Stimulated activated CD4-positive, alpha-beta T cell treated with anti-CD3 and anti-CD28 coated beads, TNF-alpha, amount 100 ng/mL, for 24 hours (primary cell): ENCODE data around the gene FIGNL2.
"Not testable (repeated sequence)": the region's sequence is repeated elsewhere in the genome, so short reads cannot be mapped to it uniquely, and the experiment has no call there.

ENCODE experiments used
- DNase-seq, 3 experiments: peaks; one replicate each; pipeline ENCODE4 v3.0.0-alpha.2; 2020; ENCODE audit warnings: low read depth in 3 of 3

FIGNL2 gene

DNA sequence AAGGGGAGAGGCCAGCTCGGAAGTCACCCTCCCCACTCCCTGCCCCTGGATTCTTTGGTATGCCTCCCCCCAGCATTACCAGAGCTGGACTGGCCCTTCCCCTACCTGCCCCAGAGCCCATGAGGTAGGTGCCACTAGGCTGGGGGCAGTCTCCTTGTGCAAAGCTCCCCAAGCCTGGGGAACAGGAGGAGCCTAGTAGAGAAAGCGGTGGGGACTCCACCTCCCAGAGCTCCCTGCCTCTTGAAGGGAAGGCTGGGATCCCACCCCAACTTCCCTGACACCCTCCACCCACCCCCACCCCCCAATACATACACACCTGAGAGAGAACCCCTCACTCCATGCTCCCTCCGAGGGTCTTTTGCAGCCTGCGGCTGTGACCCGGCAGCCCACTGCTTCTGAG lies 30.4 kb downstream of the FIGNL2 start:
- no peak for DNase-seq

DNA sequence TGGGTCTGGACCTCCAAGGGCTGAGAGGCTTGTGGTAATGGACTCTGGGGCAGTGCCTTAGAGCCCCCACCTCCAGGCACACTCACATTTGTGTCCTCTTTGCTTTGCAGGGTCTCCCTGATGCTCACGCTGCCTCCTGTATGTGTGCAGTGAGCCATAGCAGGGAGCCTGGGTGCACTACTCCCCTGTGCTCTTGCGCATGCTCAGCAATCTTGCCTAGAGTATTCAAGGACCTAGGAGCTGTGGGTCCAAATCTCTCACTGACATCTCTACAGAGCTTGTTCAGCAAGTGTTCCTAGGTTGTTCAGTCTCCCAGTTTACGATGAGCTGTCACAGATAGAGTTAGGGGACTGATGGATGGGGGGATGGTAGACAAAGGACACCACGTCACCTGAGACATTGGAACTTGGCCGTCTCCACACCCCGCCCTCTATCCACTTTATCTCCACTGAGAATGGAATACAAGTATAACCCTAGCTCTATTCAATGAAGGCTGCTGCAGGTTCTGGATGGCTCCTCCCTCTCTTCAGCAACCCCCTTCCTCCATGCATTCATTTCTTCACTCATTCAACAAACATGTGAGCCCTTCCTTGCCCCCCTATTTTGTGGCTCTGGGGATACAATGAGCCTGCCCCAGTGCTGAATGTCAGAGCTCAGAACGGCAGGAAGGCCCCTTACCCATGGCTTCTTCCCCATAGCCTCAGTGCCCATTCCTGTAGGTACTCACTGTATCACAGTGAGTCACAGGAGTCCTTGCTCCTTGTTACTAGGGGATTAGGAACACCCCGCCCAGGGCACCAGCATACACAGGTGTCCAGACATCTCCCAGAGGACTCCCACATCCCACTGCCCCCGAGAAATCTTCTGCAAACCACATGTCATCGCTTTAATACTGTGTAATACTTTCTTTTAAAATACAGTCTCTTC lies 31.2 kb downstream of the FIGNL2 start:
- no peak for DNase-seq

DNA sequence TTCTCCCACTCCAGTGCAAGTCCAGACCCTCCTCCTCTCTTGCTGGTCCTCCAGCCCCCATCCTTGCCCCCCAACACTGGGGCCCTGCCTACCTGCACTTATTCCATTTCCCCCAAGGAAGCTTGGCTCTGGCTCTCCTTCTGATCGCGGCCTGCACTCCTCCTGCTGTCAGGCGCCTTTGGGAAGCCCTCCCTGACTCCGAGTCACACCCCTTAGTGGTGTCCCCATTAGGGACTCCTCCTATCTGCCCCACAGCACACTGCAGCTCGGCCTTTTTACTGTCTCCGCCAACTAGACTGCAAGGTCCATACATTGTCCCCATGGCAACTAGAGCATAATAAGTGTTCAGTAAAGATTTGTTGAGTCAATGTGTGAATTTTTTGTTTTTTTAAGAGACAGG lies 32.9 kb downstream of the FIGNL2 start:
- no peak for DNase-seq

DNA sequence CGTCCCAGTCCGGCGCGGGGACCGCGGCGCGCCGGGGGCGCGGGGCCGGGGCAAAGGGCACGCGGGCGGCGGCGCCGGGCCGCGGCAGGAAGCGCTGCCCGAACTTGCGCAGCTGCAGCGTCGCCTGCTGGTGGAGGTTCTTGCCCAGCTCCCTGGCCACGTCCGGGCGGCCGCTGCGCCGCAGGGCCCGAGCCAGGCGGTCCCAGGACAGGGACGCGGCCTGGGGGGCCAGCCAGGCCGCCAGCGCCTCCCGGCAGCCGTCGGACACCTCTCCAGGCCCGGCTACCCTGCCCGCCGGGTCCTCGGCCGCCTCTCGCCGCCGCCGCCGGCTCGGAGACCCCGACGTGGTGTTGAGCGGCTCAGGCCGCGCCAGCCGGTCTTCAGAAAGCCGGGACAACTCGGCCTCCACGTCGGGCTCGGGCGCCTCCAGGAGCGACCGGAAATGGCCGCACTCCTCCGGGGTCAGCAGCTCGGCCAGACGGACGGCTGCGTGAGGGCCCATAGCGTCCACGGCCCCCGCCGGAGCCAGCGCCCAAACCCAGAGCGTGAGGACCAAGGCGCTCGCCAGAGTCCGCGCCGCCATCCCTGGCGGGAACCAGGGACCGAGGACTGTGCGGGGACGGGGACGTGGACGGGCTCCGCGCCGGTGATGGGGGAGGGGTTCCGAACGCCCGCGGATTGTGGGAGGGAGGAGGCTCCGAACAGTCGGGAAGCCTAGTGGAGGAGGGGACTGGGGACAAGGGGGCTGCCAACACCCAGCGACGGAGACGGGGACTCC lies 34.0 kb downstream of the FIGNL2 start:
- DNase-seq = peak in 2 of 3 experiments; percentile 31 to 65

DNA sequence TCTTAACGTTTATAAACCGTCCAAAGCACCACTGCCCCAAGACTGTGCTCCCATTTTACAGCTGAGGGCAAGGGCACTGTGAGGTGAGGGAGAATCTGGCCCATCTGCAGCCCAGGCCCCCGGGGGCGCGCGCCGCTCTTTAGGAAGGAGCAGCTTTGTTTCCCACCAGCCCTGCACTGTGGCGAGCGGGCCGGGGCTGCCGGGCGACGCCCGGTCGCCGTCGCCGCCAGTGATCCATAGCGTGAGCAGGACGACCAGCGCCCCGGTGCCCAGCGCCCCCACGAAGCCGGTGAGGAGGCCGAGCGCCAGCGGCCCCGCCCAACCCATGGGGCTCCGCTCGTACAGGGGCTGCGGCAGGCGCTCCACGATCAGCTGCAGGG lies 34.6 kb downstream of the FIGNL2 start:
- no peak for DNase-seq

DNA sequence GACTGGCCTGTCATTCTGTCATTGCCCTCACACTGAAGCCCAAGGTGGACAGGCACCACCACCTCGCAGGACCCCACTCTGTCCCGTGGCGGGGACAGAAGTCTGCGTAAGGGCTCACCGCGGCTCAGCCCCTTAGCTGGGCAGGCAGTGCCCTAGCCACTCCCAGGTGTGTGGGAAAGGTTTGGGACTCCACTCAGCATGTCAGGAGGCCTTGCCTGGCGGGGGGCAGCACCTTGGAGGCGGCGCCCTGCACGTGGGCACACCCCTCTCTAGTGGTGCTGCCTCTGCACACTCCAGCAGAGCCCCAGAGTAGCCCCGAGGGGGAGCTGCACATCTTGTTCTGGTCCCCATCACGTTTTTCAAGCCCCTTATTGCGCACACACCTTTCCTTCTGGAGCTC lies 35.6 kb downstream of the FIGNL2 start:
- no peak for DNase-seq

DNA sequence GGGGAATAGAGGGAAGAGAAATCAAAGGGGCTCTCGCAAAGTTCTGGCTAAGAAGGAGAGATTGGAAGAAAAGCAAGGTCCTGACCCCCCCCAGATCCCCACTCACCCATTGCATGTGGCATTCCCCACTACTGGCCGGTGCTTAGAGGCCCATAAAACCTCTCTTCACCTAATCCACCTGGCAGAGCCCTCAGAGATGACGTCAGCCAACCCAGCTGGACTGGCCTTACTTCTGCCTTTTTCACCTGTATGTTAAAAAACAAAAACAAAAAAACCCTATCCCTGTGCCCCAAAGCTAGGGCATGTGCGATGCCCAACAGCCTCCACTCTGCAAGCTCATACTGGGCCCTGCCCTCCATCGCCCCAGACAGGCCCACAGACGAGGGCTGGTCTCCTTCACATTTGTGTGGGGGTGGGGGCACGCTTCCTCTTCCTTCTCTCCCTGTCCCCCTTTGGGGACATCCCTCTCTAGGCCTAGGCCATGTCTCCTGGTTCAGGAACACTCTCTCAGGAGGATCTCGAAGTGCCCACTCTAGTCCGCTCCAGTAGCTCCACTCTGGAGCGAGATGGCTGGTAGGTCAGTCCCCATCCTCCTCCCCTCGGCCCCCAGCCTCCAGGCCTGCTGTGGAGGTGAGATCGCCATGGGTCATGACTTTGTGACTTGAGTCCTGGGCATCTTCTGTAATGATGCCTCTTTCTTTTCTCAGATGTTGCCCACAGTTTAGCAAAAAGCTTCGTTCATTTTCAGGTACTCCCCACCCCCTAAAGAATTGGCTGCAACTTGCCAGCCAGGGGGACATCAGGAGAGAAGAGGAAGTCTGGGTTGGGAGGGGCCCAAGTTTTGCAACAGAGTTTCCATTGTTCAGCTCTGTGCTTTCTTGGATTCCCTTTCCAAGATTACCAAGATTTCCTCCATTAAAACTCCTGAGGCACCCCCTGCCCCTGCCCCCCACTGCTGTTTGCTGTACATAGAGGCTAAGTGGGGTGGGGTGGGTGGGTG lies 37.0 kb downstream of the FIGNL2 start:
- DNase-seq = no peak

DNA sequence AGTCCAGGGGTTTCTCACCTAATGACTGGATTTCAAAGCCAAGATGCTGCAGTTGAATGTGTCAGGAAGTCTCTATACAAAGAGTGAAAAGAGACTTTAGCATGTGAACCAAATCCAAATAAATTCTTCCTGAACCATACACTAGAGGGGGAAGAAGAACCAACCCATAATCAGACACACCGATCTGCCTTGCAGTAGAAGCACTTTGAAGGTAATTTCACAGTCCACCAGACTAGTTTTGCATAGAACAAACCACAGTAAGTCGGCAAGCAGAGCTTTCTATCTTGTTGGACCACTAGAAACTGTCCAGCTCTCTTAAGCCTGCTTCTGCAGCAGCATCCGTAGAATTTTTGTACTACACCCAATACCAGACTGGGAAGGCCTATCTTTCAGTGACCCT lies 39.3 kb downstream of the FIGNL2 start:
- no peak for DNase-seq

DNA sequence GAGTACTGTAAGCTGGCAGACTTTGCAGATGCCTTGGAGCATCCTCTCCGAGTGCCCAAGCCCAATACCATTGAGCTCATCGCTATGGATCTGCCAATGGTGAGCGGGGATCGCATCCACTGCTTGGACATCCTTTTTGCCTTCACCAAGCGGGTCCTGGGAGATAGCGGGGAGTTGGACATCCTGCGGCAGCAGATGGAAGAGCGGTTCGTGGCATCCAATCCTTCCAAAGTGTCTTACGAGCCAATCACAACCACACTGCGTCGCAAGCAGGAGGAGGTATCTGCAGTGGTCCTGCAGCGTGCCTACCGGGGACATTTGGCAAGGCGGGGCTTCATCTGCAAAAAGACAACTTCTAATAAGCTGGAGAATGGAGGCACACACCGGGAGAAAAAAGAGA lies 41.6 kb downstream of the FIGNL2 start:
- no peak for DNase-seq

DNA sequence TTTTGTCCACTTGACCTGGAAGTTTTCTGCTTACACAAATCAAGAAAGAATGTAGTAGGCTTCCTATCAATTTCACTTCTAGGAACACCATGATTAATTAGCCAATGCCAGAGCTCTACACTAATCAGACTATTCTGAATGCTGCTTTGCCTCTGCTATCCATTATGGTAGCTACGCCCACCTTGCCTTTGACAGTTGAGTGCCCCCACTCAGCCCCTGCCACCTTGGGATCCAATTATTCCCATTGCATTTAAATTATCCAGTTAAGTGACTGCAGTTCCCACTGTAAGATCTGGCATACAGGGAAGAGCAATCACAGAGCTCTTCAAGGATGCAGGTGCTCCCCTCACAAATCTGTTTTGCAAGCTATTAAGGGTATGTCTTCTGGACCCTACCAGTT lies 47.5 kb downstream of the FIGNL2 start:
- DNase-seq = no peak

DNA sequence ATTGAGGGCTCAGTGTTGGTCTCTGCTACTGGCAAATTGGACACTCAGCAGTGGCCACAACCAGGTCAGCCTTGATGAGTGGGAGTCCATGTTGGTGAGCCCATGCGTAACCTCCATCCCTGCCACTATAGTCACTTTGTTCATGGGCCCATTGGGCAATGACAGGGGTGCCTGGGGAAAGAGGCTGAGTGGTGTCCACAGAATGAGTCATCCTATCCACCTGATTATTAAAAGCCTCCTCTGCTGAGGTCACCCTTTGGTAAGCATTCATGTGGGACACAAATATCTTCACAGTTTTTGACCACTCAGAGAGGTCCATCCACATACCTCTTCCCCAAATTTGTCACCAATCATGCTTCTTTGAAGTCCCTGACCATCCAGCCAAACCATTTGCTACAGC lies 50.0 kb downstream of the FIGNL2 start:
- DNase-seq = no peak

DNA sequence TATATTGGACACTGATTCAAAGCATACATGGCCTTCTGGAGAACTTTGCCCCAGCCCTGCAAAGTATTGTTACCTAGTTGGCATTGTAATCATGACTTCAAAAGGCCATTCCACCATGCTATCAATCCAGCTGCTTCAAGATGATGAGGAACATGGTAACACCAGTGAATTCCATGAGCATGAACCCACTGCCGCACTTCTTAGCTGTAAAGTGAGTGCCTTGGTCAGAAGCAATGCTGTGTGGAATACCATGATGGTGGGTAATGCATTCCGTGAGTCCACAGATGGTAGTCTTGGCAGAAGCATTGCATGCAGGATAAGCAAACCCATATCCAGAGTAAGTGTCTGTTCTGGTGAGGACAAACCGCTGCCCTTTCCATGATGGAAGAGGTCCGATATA lies 50.5 kb downstream of the FIGNL2 start:
- DNase-seq = not testable (repeated sequence)

DNA sequence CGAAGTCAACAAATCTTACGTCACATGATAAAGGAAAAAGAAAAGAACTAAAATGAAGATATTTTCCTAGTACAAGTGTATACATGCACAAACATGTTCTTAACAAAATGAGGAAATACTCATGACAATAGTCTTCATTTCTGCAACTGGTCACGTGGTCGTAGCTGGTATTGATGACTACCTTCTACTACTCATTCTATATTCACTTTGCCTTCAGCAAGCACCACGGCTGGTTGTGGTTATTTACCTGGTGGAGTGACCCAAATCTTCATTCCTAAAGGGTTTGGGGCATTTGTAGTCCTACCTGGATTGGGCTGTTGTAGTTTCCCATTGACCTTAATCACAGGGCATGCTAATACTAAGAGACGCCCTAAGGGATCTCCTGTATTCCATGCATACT lies 51.2 kb downstream of the FIGNL2 start:
- no peak for DNase-seq

DNA sequence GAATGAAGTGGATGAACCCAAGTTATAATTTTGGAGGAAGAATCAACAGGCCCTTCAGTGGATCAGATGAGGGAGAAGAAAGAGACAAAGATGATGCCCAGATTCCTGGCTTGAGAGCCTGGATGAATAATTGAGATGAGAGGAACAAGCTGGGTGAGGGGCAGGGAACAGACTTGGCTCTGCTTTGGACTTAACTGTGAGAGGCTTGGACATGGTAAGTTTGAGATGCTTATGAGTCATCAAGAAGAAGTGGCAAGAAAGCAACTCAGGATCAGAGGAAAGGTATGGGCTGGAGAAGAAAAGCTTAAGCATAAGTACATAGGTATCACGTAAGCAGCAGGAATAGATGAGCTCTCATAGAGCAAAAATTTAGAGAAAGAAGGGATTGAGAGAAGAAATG lies 55.3 kb downstream of the FIGNL2 start:
- DNase-seq = no peak

DNA sequence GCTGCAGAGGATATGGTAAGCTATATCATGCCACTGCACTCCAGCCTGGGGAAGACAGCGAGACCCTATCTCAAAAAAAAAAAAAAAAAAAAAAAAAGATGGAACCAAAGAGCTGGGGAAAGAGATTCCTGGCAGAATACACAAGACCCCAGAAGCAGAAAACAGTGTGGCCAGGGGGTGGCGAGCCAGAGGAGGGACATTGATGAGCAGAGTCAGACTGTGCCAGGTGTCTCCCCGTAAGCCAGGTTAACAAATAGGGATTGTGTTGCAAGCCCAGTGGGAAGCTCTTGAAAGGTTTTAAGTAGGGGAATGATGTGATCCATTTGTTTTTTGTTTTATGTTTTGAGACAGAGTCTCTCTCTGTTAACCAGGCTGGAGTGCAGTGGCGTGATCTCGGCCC lies 56.1 kb downstream of the FIGNL2 start:
- no peak for DNase-seq

DNA sequence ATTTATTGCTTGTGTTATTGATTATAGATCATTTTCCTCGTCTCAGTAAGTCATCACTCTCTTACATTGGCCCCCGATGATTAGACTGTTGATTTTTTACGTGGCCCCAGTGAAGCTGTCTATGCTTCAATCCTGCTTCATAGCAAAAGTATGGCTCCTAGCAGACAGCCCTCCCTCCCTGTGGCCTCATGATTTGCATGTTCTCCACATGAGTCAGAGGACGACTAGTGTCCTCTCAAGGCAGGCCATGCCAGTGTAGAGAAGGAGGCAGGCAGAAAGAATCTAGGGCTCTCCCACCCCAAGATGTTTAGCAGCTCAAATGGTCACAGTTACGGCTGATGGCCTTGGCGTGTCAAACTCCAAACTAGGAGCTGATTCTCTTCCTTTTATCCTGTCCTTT lies 59.6 kb downstream of the FIGNL2 start:
- no peak for DNase-seq

DNA sequence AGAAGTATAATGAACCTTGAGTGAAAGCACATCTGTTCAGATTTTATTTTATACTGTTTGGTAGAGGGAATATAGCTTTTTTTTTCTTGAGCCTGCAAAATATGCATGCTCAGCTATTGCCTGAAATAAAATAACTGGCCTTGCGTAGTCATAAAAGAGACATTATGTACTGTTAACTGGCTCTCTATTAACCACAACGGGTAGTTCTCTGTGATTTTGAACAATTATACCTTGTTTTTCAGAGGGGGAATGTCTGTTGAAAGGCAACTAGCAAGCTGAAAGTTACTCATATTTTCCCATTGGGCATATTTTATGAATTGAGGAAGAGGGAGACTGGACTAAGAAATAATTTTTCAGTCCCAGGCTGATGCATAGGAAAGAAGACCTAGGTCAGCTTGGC lies 62.6 kb downstream of the FIGNL2 start:
- DNase-seq = no peak

DNA sequence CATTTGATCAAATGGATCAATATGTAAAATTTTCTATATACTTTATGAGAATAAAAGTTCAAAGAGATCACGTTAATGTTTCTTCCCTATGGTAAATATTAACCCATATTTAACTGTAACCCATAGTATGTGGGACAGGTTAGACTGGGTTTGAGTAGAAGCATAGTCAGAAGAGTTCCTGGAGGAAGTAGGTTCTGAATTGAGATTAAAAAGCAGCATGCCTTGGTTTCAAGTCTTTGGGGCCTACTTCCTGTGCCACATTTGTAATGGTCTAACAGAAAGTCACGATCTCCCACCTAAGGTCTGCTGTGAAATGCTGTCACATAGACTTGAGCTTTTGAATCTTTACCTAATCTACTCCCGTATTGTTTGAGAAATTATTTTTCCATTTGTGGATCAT lies 63.8 kb downstream of the FIGNL2 start:
- DNase-seq = no peak

DNA sequence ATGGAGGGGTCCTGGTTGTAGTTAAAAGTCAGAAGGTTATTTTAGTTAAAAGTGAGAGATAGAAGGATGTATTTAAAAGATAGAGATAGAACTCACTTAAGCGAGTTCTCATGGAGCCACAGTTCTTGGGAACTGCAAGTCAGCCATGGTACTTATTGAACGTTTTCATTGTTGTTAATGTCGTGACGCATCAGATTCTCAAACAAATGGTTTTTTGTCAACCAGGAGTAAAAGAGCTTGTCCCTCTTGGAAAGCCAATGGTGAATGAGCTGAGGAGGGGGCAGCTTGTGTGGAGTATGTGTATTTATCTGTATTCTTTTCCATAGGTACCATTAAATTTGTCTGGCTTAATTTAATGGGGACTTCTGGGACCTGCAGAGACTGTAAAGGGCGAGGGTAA lies 68.6 kb downstream of the FIGNL2 start:
- no peak for DNase-seq

DNA sequence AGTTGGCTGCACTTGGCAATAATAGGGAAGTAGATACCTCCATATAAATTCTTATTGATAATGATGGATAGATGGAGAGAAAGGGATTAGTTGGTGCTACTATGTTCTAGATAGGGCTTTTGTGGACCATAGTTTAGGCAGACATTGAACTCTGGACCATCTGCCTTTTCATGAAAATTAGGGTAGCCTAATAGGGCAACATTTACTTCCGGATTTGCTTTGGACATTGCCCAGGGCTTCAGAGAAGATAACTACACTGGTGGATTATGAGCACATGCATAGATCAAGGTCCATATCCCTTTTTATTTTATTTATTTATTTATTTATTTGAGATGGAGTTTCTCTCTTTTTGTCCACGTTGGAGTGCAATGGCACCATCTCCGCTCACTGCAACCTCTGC lies 70.5 kb downstream of the FIGNL2 start:
- no peak for DNase-seq

DNA sequence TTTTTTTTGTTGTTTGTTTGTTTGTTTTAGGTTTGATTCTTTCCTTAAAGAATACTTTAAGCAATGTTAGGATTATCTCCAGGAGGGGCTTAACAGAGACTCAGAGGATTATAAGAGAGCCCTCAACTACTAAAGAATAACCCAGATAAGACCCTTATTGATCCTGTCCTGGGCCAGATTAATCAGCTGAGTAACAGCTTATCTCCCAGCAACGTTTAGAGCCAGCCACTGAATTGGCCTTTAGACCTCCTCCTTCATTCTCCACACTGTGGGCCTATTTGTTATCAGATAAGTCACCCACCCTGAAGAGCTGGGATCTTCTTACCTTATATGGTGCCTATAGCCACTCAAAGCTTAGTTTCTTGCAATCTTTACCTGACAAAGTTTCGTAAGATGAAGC lies 71.1 kb downstream of the FIGNL2 start:
- no peak for DNase-seq

DNA sequence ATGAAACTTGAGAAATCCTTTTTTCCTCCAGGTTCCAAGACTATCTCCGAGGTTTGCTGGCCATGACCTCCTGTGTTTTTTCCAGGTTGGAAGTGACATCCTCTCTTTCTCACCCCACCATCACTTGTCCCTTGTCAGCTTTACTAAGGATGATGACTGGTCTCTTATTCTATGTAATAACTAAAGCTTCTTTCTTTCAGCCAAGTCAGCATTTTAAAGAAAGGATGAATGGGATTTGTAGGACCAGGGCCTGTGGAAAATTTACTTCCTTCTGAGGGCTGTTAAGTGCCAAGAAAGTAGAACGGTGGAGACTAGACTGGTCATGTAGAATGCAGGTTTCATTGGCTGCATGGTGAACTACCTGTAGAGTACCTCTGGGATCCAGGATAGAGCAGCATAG lies 73.6 kb downstream of the FIGNL2 start:
- no peak for DNase-seq
